BLaER1 treated with 17β-estradiol and CSF1 and Interleukin-3, amounts not matched to agents 10 nM and 100 nM (cell line): Measurements from ENCODE around the gene FTH1.
A peak's percentile ranks its signal among the peaks of the same experiment; 100 is the strongest.

Source experiments
- H3K27ac ChIP-seq, 11 experiments: shearing (Covaris generic); formaldehyde crosslinking; 2 replicates each; pipeline ENCODE4 v1.8.1; 2022
- H3K27me3 ChIP-seq, 11 experiments: shearing (Covaris generic); formaldehyde crosslinking; 2 replicates each; pipeline ENCODE4 v1.8.1; 2022
- H3K36me3 ChIP-seq, 11 experiments: shearing (Covaris generic); formaldehyde crosslinking; 2 replicates each; pipeline ENCODE4 v1.8.1; 2022
- H3K4me1 ChIP-seq, 10 experiments: shearing (Covaris generic); formaldehyde crosslinking; 2 replicates each; pipeline ENCODE4 v1.8.1; 2022
- H3K4me2 ChIP-seq, 11 experiments: shearing (Covaris generic); formaldehyde crosslinking; 2 replicates each; pipeline ENCODE4 v1.8.1; 2022
- H3K4me3 ChIP-seq, 10 experiments: shearing (Covaris generic); formaldehyde crosslinking; 2 replicates each; pipeline ENCODE4 v1.8.1; 2022
- H3K9ac ChIP-seq, 11 experiments: shearing (Covaris generic); formaldehyde crosslinking; 2 replicates each; pipeline ENCODE4 v1.8.1; 2022
- H3K9me3 ChIP-seq, 11 experiments: shearing (Covaris generic); formaldehyde crosslinking; replicated peaks in 1 of 11; 2 replicates each; pipeline ENCODE4 v1.8.1; 2022
- H4K20me1 ChIP-seq, 11 experiments: shearing (Covaris generic); formaldehyde crosslinking; 2 replicates each; pipeline ENCODE4 v1.8.1; 2022
- Cebpa-rat ChIP-seq, 11 experiments: shearing (Covaris generic); IDR thresholded peaks; 2 replicates each; pipeline ENCODE4 v1.8.1; 2022

Gene FTH1

DNA sequence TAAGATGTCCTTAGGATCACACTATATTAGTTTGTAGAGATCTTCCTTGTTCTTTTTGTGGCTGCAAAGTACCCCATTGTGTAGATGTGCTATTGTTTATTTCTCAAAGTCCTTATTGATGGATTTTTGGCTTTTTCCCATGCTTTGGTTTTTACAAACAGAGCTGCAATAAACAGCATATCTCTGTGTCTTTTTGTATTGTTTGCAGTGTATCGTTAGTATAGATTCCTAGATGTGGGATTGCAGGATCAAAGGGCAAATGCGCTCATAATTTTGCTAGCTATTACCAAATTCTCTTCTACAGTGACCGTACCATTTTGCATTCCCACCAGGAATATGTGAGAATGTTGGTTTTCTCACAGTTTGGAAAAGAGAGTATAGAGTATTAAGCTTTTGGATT, 27.5 kb upstream of the FTH1 start:
- H3K36me3 ChIP-seq: peaks cover 0 to 15% (median 0%) of the 10 kb centered on the region in 11 experiments; a peak in 3 of 22 replicates
- TF ChIP-seq Cebpa-rat (IDR thresholded peaks at IDR 0.05): no peak
- no peaks in the 10 kb centered on the region for H4K20me1 ChIP-seq
- peaks cover 19 to 35% (median 23%) of the 10 kb centered on the region in 11 experiments for H3K9me3 ChIP-seq
- no peak overlapping the region for H3K27ac ChIP-seq
- no peaks in the 10 kb centered on the region for H3K27me3 ChIP-seq
- no peak overlapping the region for H3K9ac ChIP-seq
- H3K4me3 ChIP-seq: no peak overlapping the region
- H3K4me2 ChIP-seq: no peak overlapping the region
- H3K4me1 ChIP-seq: peaks cover 0 to 9% (median 0%) of the 10 kb centered on the region in 10 experiments; a peak in 2 of 20 replicates

DNA sequence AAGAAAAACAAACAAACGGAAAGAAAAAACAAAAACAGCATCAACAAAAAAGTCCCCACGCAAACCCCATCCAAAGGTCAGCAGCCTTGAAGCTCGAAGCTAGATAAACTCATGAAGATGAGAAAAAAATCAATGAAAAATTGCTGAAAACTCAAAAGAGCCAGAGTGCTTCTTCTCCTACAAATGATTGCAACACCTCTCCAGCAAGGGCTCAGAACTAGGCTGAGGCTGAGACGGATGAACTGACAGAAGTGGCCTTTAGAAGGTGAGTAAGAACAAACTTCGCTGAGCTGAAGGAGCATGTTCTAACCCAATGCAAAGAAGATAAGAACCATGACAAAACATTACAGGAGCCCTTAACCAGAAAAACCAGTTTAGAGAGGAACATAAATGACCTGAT, 18.4 kb upstream of the FTH1 start:
- Histone ChIP-seq H3K4me3 (no peak overlapping the region), H4K20me1 (no peaks in the 10 kb centered on the region), H3K27me3 (no peaks in the 10 kb centered on the region), H3K27ac (peak overlapping the region in 4 of 11 experiments; percentile 1 to 52 (median 23); a peak in 5 of 22 replicates), H3K4me2 (peak overlapping the region in 10 of 11 experiments; percentile 4 to 82 (median 20); a peak in 12 of 22 replicates), H3K36me3 (no peaks in the 10 kb centered on the region; a peak in 1 of 22 replicates), H3K4me1 (peaks cover 23 to 90% (median 34%) of the 10 kb centered on the region in 10 experiments), H3K9me3 (peaks cover 20 to 46% (median 24%) of the 10 kb centered on the region in 11 experiments), H3K9ac (peak overlapping the region in 3 of 11 experiments; percentile 5 to 15 (median 9); a peak in 2 of 22 replicates)
- peak in 3 of 11 experiments; percentile 42 to 62 (median 56); a peak in 4 of 22 replicates for TF ChIP-seq Cebpa-rat (IDR thresholded peaks at IDR 0.05)

DNA sequence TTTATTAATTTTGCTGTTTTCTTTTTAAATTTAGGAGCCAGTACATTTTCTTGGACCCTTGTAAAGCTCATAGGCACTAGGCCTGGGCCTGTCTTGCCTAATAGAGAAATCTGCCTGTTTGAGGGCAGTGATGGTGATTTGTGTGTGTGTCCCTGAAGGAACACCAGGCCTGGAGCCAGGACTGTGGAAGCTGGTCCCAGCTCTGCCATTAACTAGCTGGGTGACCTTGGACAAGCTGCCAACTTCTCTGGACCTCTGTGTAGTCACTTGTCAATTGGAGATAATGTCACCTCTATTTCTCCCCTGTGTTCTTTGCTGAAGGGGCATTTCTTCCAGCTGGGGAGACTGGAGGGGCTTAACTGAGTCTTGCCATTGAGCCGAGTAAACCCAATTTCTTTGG, 16.0 kb upstream of the FTH1 start:
- no peak overlapping the region for H3K4me3 ChIP-seq
- H4K20me1 ChIP-seq: no peaks in the 10 kb centered on the region
- no peak for TF ChIP-seq Cebpa-rat (IDR thresholded peaks at IDR 0.05)

DNA sequence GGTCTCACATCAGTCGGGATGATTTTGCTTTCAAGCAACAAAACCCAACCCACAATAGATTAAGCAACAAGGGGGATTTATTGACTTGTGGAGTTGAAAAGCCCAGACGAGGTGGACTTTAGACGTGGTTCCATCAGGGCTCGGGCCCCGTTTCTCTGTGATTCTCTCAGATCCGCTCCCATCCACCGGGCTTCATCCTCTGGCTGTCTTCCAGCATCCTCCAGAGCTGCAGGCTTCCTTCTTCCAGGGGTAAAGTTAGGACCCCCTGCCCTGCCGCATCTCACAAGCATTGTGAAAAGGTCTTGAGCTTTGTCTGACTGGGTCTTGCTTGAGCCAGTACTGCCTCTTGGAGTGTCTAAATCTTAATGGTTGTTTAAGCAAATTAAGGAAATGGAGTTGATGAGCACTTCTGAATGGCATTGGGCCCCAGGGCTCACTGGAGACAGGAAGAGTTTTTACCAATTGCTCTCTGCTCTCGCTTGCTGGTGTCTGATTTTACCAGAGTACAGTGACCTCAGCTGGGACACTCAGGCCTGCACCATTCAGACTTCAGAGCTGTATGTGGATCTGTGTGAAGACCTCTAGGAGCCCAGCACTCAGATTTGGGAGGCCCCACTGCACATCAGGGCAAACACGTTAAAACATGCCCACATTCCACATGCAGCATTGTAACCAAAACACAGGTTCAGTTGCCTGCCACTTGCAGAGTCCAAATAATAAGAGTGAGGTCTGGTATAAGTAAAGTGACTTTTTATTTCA, 13.5 kb upstream of the FTH1 start:
- Histone ChIP-seq H3K4me3 (no peak overlapping the region), H3K27ac (peak overlapping the region in 9 of 11 experiments; percentile 0 to 79 (median 65); a peak in 12 of 22 replicates), H3K4me2 (peak overlapping the region in 10 of 11 experiments; percentile 61 to 93 (median 68); a peak in 20 of 22 replicates), H3K36me3 (no peaks in the 10 kb centered on the region), H3K9ac (peak overlapping the region in 5 of 11 experiments; percentile 27 to 66 (median 46); a peak in 8 of 22 replicates), H3K27me3 (peaks cover 0 to 3% (median 0%) of the 10 kb centered on the region in 11 experiments; a peak in 1 of 22 replicates), H4K20me1 (no peaks in the 10 kb centered on the region), H3K4me1 (peaks cover 35 to 100% (median 67%) of the 10 kb centered on the region in 10 experiments), H3K9me3 (peaks cover 0 to 7% (median 0%) of the 10 kb centered on the region in 11 experiments; a peak in 2 of 22 replicates)
- no peak for TF ChIP-seq Cebpa-rat (IDR thresholded peaks at IDR 0.05)

More for the DNA sequence above, 16.0 kb upstream of the FTH1 start:
- H3K4me1 ChIP-seq: peaks cover 26 to 90% (median 48%) of the 10 kb centered on the region in 10 experiments
- H3K27me3 ChIP-seq: 0 out of 22 replicates have a peak, but pooled peaks cover 0 to under 1% (median 0%) of the 10 kb centered on the region in 11 experiments
- H3K27ac ChIP-seq: peak overlapping the region in 8 of 11 experiments; percentile 10 to 79 (median 51); a peak in 14 of 22 replicates
- no peaks in the 10 kb centered on the region; a peak in 1 of 22 replicates for H3K36me3 ChIP-seq
- peak overlapping the region in 9 of 11 experiments; percentile 61 to 82 (median 68); a peak in 16 of 22 replicates for H3K4me2 ChIP-seq
- peaks cover 20 to 31% (median 22%) of the 10 kb centered on the region in 11 experiments for H3K9me3 ChIP-seq
- H3K9ac ChIP-seq: peak overlapping the region in 1 of 11 experiments; percentile 56; a peak in 1 of 22 replicates

DNA sequence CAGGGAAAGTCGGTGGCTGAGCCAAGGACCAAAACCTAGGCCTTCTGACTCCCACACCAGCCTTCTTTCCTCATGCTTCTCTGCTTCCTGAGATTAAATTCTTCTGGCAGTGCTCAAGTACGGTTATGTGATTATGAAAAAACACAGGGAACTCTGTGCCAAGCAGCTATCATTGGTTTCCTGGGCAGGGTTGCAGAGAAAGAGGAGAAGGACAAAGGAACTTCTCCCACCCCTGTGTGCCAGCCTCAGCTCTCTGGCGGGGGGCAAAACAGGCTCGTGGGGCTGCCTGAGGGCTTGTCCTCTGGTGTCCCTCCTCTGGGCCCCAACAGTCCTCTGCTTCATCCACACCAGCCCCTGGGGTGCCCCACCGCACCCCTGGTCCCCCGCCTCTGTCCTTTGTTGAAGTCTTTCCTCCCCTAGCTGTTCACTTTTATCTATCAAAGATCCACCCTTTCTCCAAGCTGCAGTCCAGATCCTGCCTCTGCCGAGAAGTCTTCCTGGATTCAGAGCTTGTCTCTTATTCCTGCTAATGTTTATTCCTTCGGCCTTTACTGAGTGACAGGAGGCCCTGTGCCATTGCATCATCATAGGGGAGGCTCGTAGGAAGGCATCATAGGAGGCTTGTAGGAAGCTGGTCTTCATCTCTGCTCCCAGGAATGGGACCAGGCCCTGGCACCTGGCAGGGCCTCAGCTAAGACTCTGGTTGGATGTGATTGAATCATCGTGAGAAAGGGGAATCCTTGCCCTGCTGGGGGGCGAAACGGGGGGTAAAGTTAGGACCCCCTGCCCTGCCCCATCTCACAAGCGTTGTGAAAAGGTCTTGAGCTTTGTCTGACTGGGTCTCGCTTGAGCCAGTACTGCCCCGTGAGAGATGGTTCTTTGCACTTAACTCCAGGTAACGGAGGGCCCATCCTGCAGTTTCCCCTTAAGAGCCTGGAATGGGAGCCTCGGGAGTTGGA, 11.5 kb upstream of the FTH1 start:
- Histone ChIP-seq H3K4me2 (peak overlapping the region in 6 of 11 experiments; percentile 23 to 98 (median 85); a peak in 11 of 22 replicates), H3K36me3 (no peaks in the 10 kb centered on the region), H3K4me3 (no peak overlapping the region), H3K4me1 (peaks cover 43 to 100% (median 84%) of the 10 kb centered on the region in 10 experiments), H4K20me1 (no peaks in the 10 kb centered on the region), H3K27me3 (peaks cover 0 to 3% (median 0%) of the 10 kb centered on the region in 11 experiments; a peak in 2 of 22 replicates), H3K27ac (peak overlapping the region in 8 of 11 experiments; percentile 2 to 77 (median 66); a peak in 10 of 22 replicates), H3K9me3 (no peaks in the 10 kb centered on the region), H3K9ac (peak overlapping the region in 6 of 11 experiments; percentile 18 to 71 (median 46); a peak in 11 of 22 replicates)
- TF ChIP-seq Cebpa-rat (IDR thresholded peaks at IDR 0.05): peak in 2 of 11 experiments; percentile 7 to 26; a peak in 1 of 22 replicates

DNA sequence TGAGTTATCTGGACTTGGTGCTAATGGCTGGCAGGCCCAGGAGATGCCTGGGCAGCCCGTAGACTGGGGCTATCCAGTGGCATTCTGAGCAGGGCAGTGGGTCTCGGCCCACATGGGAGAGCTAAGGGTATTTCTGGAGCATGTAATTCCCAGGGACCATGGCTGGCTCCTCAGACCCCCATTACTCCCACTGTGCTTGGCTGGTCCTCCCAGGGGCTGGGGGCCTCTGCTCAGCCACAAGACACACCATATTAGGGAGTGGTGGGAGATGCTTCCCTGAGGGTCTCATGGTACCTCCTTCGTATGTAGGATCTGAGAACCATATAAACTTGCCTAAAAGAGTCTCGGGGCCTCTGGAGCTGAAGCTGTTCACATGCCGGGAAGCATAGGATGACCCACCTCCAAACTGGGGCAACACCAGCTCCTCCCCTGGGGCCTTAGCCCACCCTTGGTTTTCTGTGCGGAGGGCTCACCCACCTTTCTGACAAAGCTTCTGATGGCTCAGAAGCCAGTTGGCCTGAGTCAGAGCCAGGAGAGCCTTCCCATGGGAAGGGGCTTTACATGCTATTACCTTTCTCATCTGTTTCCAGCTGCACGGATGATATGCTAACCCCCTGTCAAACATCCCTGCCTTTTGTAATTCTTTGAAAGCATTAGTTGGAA, 9.5 kb upstream of the FTH1 start:
- H3K27ac ChIP-seq: peak overlapping the region in 9 of 11 experiments; percentile 3 to 100 (median 98); a peak in 16 of 22 replicates
- peak overlapping the region in 7 of 11 experiments; percentile 9 to 100 (median 98); a peak in 8 of 22 replicates for H3K9ac ChIP-seq
- peaks cover 0 to 3% (median 0%) of the 10 kb centered on the region in 11 experiments; a peak in 2 of 22 replicates for H3K27me3 ChIP-seq
- no peaks in the 10 kb centered on the region for H3K36me3 ChIP-seq
- no peaks in the 10 kb centered on the region for H3K9me3 ChIP-seq
- no peak for TF ChIP-seq Cebpa-rat (IDR thresholded peaks at IDR 0.05)
- peak overlapping the region; percentile 68 to 98 (median 93); a peak in 21 of 22 replicates for H3K4me2 ChIP-seq
- no peak overlapping the region for H3K4me3 ChIP-seq
- peaks cover 48 to 99% (median 84%) of the 10 kb centered on the region in 10 experiments for H3K4me1 ChIP-seq
- H4K20me1 ChIP-seq: no peaks in the 10 kb centered on the region

DNA sequence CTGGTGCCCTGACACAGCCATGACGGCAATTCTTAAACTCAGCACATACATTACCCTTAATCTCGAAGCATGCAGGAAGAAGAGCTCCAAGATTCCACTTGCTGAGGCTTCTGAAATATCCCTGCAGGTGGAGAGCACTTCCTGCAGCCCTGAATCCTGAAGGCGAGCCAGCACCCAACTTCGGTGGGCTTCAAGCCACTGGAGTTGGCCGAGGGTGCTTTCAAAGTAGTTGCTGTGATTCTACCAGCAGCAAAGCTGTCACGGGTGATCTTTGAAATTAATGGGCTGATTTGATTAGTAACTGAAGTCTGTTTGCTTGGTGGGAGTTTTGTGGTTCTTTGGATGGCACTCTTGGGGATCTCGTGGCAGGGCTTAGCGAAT, 9.0 kb upstream of the FTH1 start:
- Histone ChIP-seq H3K4me3 (no peak overlapping the region), H3K4me1 (peaks cover 47 to 95% (median 82%) of the 10 kb centered on the region in 10 experiments), H3K9ac (peak overlapping the region in 9 of 11 experiments; percentile 0 to 100 (median 46); a peak in 12 of 22 replicates), H3K9me3 (no peaks in the 10 kb centered on the region), H3K27ac (peak overlapping the region in 10 of 11 experiments; percentile 3 to 100 (median 98); a peak in 16 of 22 replicates), H4K20me1 (no peaks in the 10 kb centered on the region), H3K27me3 (peaks cover 0 to 3% (median 0%) of the 10 kb centered on the region in 11 experiments; a peak in 2 of 22 replicates), H3K4me2 (peak overlapping the region; percentile 68 to 98 (median 93)), H3K36me3 (no peaks in the 10 kb centered on the region)
- TF ChIP-seq Cebpa-rat (IDR thresholded peaks at IDR 0.05): no peak
